Measurements from ENCODE around the gene CHRNB1.

The CHRNB1 gene

DNA sequence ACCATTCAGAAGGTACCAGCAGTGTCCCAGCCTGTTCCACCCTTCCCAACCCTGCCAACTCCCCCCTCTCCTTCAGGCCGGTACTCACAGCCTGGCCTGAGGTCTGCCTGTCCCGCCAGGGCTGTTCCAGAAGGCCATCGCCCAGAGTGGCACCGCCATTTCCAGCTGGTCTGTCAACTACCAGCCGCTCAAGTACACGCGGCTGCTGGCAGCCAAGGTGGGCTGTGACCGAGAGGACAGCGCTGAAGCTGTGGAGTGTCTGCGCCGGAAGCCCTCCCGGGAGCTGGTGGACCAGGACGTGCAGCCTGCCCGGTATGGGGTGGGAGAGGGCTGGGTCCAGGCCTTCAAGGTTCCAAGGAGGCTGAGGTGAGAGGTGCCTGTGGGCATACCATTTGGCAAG, 30.0 kb upstream of the CHRNB1 start:
- DNase-seq (ENCODE audit: low spot score), result no peak

- no peak for DNase-seq (ENCODE audit: low spot score)
These were observed 29.1 kb upstream of the CHRNB1 start for GRCh38 chr17:7415784-7416183.

DNA sequence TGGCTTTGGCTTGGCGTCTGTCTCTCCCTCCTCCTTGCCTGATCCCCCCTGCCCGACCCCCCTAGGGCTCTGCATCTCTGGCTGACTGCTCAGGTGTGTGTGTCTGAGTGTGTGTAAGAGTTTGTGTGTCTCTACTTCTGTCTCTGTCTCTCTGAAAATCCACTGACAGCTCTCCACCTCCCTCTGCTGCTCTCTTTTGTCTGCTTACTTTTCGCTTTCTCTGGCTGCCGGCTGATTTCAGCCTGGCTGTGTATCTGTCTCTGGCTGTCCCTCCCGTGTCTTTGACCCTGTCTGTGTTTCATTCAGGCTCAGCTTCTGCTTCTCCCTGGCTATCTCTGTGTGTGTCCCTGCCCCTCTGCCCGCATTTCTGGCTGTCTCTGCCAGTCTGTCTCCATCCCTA, 28.5 kb upstream of the CHRNB1 start:
- no peak for DNase-seq (ENCODE audit: low spot score)

- no peak for DNase-seq (ENCODE audit: low spot score)
These were observed 27.7 kb upstream of the CHRNB1 start for GRCh38 chr17:7417056-7417655.

DNA sequence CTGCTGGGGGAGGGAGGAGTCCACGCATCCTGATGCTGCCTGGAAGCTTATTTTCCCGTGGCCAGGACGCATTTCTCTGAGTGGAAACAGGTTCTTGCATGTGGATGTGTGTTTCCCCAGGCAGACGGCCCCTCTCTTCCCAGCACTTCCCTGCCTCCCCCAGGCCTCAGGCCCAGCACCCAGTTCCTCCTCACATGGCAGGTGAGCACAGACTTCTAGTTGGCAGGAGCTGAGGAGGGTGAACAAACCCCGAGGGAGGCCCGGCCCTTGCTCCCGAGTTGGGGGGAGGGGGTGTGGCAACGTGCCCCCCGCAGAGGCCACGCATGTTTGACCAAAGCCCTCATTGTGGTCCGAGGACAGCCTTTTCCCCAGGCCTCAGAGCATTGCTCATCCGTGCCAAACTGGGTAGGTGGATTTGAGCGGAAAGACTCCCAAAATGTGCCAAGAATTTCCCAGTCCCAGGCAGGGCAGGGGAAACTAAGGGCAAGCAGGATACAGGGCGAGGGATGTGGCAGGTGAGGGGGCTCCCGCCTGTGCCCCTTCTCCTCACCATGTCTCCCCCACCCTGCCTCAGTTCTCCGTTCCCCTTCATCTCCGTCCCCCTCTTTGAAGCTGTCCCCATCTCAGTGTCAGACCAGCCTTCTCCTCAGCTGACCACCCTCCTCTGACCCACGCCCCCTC, 26.2 kb upstream of the CHRNB1 start:
- no peak for DNase-seq (ENCODE audit: low spot score)

- no peak for DNase-seq (ENCODE audit: low spot score)
These were observed 24.8 kb upstream of the CHRNB1 start, which contains the start of gene SPEM1 for GRCh38 chr17:7419819-7420610. SPEM1 (plus strand) TSS chr17:7420324; CDS start chr17:7420385, 61 bp downstream.

DNA sequence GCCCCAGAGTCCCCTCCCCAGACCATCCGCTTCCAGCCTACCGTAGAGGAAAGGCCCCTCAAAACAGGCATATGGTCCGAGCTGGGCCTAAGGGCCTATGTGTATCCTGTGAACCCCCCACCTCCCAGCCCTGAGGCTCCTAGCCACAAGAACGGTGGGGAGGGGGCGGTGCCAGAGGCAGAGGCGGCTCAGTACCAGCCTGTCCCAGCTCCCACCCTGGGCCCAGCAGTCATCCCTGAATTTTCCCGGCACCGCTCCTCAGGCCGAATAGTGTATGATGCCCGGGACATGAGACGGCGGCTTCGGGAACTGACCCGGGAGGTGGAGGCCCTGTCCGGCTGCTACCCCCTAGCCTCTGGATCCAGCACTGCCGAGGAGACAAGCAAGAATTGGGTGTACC, 23.7 kb upstream of the CHRNB1 start:
- no peak for DNase-seq (ENCODE audit: low spot score)

- no peak for DNase-seq (ENCODE audit: low spot score)
These were observed 21.2 kb upstream of the CHRNB1 start for GRCh38 chr17:7423679-7424078.

GRCh38 chr17:7425316-7425715, 19.5 kb upstream of the CHRNB1 start, which contains the start of gene SPEM2:
SPEM2 (plus strand) TSS chr17:7425616; CDS start chr17:7425689, 73 bp downstream.
- DNase-seq (ENCODE audit: low spot score), result no peak

DNA sequence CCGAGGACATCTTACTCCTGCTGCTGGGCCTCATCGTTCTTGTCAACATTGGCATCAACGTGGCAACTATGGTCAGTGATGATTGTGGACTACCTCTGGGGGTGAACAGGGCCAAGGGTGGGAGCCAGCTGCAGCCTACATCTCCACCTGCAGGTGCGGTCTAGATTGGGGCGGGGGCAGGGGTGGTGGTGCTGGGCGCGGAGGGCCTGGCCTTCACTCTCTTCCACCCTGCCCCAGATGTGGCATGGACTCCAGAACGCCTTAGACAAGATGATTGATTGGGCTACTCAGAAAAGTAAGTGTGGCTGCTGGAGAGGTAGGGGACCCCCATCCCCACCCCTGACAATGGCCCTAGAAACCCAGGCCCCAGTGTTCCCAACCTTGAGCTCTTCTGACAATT, 19.1 kb upstream of the CHRNB1 start:
- no peak for DNase-seq (ENCODE audit: low spot score)

DNA sequence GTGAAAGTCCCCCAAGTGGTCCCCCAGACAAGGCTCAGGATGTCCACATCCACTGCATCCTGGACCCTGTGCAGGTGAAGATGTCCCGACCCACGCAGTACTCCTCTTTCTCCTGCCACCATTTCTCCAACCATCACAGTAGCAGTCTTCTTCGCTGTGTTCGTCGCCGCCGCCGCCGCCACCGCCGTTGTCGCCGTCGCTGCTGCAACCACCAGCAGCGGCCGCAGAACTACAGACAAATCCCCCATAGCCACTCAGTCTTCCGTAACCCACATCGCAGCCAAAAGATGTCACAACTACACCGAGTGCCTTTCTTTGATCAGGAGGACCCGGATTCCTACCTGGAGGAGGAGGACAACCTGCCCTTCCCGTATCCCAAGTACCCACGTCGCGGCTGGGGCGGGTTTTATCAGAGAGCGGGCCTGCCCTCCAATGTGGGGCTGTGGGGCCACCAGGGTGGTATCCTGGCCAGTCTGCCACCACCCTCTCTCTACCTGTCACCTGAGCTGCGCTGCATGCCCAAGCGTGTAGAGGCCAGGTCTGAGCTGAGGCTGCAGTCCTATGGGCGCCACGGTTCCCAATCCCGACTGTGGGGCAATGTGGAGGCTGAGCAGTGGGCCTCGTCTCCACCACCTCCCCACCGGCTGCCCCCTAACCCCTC, 18.5 kb upstream of the CHRNB1 start:
- DNase-seq (ENCODE audit: low spot score), result no peak

- no peak for DNase-seq (ENCODE audit: low spot score)
These were observed 17.9 kb upstream of the CHRNB1 start for GRCh38 chr17:7426896-7427489.

DNA sequence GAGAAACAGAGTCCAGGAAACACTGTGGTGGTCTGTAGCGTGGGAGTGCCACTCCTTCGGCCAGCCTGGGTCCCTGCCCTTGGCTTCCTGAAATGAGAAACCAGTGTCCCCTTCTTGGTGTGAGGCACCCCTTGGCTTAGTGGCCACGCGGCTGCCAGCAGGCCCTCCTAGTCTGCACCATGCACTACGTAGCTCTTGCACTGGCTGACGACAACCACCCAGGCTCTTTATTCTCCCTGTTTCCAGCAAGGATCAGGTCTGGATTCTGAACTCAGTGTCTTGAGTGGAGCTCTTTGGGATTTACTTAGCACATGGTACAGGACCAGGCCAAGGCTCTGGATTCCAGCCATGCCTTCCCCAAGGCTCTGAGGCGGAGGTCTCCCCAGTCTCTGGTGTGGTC, 17.3 kb upstream of the CHRNB1 start:
- DNase-seq (ENCODE audit: low spot score), result no peak

- DNase-seq (ENCODE audit: low spot score), result no peak
These were observed 16.3 kb upstream of the CHRNB1 start, which contains the start of gene SPEM3 for GRCh38 chr17:7428557-7428956. SPEM3 (plus strand) TSS chr17:7428857; CDS start chr17:7428903, 46 bp downstream.

GRCh38 chr17:7429722-7430121, 15.1 kb upstream of the CHRNB1 start:
- no peak for DNase-seq (ENCODE audit: low spot score)

DNA sequence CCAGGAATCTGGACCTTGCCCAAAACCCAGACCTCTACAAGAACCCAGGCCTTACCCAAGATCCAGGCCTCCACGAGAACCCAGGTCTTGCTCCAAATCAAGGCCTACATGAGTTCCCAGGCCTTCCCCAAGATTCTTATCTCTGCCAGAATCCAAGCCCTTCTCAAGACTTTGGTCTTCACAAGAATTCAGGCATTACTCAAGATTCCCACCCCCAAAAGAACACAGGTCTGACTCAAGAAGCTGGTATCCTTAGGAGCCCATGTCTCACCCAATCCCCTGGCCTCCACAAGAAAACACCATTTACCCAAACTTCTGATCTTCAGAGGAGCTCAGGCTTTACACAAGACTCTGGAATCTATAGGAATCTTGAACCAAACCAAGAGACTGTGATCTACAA, 13.6 kb upstream of the CHRNB1 start:
- no peak for DNase-seq (ENCODE audit: low spot score)

- no peak for DNase-seq (ENCODE audit: low spot score)
These were observed 12.6 kb upstream of the CHRNB1 start for GRCh38 chr17:7432296-7432695.

DNA sequence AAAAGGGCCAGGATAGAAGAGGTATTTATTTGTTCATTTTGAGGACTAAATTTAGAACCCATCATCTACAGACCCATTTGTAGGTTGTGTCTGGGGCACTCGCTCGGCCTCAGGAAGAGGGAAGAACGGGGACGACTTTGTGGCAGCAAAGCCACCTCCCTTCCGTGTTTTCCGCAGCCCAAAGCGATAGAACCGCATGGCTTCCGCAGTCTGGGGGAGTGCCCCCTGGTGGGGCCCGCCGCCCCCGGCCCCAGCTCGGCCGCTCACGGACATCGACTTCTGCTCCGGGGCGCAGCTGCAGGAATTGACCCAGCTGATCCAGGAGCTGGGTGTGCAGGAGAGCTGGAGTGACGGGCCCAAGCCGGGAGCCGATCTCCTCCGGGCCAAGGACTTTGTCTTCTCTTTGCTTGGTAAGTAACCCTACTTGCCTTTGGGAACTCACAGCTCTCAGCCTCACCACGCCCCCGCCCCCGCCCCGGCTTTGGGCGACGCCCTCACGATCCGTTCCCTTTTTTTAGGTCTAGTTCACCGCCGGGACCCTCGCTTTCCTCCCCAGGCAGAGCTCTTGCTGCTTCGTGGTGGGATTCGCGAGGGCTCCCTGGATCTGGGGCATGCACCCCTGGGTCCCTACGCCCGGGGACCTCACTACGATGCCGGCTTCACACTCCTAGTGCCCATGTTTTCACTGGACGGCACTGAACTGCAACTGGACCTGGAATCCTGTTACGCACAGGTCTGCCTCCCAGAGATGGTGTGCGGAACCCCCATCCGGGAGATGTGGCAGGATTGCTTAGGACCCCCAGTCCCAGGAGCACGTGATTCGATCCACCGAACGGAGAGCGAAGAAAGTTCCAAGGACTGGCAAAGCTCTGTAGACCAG, 8.9 kb upstream of the CHRNB1 start:
- DNase-seq (ENCODE audit: low spot score), result peak; percentile 63

DNA sequence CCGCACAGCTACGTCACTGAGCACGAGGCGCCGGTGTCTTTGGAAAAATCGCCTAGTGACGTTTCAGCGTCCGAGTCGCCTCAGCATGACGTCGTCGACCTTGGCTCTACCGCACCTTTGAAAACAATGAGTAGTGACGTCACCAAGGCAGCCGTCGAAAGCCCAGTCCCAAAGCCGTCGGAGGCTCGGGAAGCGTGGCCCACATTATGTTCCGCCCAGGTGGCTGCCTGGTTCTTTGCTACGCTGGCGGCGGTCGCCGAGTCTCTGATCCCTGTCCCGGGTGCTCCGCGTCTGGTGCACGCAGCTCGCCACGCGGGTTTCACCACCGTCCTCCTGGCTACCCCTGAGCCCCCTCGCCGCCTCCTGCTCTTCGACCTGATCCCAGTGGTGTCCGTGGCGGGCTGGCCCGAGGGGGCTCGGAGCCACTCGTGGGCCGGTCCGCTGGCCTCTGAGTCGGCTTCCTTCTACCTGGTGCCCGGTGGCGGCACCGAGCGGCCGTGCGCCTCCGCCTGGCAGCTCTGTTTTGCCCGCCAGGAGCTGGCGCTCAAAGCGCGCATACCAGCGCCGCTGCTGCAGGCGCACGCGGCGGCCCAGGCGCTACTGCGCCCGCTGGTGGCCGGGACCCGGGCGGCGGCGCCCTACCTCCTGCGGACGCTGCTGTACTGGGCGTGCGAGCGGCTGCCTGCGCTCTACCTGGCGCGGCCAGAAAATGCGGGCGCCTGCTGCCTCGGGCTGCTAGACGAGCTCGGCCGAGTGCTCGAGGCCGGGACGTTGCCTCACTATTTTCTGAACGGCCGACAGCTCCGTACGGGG, 8.1 kb upstream of the CHRNB1 start:
- peak; percentile 91 for DNase-seq (ENCODE audit: low spot score)

- no peak for DNase-seq (ENCODE audit: low spot score)
These were observed 7.4 kb upstream of the CHRNB1 start for GRCh38 chr17:7437369-7437863.

Measured in kidney tubule cell (primary cell).